HEK293 (cell line): Measurements from ENCODE around the gene CEPT1.

Experiments used
- KLF1 ChIP-seq: fragments of 450-650 bp; formaldehyde crosslinking; IDR thresholded peaks from 2 replicates; pipeline ENCODE4 v1.5.1; 2016; ENCODE audit warnings: missing biosample characterization, missing genetic modification characterization
- SP2 ChIP-seq: fragments of 450-650 bp; formaldehyde crosslinking; IDR thresholded peaks from 2 replicates; pipeline ENCODE4 v1.5.1; 2016; ENCODE audit warnings: missing biosample characterization, missing genetic modification characterization
- YY1 ChIP-seq: fragments of 450-650 bp; formaldehyde crosslinking; IDR thresholded peaks from 2 replicates; pipeline ENCODE4 v1.5.1; 2018; ENCODE audit warnings: missing biosample characterization, missing genetic modification characterization

GRCh38 chr1:111163363-111163762 lies 23.3 kb downstream of the CEPT1 start:
- TF ChIP-seq SP2: no peak
- no peak for TF ChIP-seq YY1 (tag by site-specific recombination)
- TF ChIP-seq KLF1 (tag by site-specific recombination): no peak
